Activated CD8-positive, alpha-beta T cell treated with anti-CD3 and anti-CD28 coated beads for 36 hours (primary cell): ENCODE data around the gene CEP57L1. TPM values are rescaled to one million over a fixed set of nuclear protein-coding genes. Genes with fewer than 3 reads are reported as not detected.
A peak's percentile ranks its signal among the peaks of the same experiment; 100 is the strongest.

Experiments used
- ATAC-seq: fragments of 200-7000 bp; cut with Tn5 transposase; one replicate; pipeline ENCODE4 v1.10.0; 2021; ENCODE audit warnings: mild to moderate bottlenecking, moderate library complexity
- CTCF ChIA-PET: fragments of 350-600 bp; sonication (Branson Sonifier 250); formaldehyde crosslinking; loops from one replicate; lab custom pipeline; 2021; ENCODE audit warnings: antibody characterized with exemption; lab: Charles Lee
- POLR2A ChIA-PET: fragments of 350-600 bp; sonication (Branson Sonifier 250); formaldehyde crosslinking; loops from one replicate; lab custom pipeline; 2021; ENCODE audit warnings: antibody characterized with exemption; lab: Charles Lee
- DNase-seq: peaks from one replicate; pipeline ENCODE4 v3.0.0-alpha.2; 2020
- H3K27ac Mint-ChIP-seq: one replicate; pipeline ENCODE4 v1.8.0; 2021; ENCODE audit warnings: mild to moderate bottlenecking, mixed read lengths
- H3K27me3 Mint-ChIP-seq: one replicate; pipeline ENCODE4 v1.8.0; 2021; ENCODE audit warnings: mixed read lengths
- H3K36me3 Mint-ChIP-seq: one replicate; pipeline ENCODE4 v1.8.0; 2021; ENCODE audit warnings: low read depth, mixed read lengths
- H3K4me1 Mint-ChIP-seq: one replicate; pipeline ENCODE4 v1.8.0; 2021; ENCODE audit warnings: low read depth, mixed read lengths
- H3K4me3 Mint-ChIP-seq: one replicate; pipeline ENCODE4 v1.8.0; 2021; ENCODE audit warnings: mild to moderate bottlenecking, moderate library complexity, mixed read lengths
- H3K9me3 Mint-ChIP-seq: one replicate; pipeline ENCODE4 v1.8.0; 2021; ENCODE audit warnings: mixed read lengths
- CTCF ChIP-seq: fragments of 200-600 bp; IDR thresholded peaks from one replicate; pipeline ENCODE4 v1.8.0; 2022; ENCODE audit warnings: antibody characterized with exemption, mild to moderate bottlenecking
- intact Hi-C: fragments of 100-400 bp; cut with micrococcal nuclease; formaldehyde crosslinking; loops from one replicate; pipeline ENCODE4 v1.10.0; 2022
- total RNA-seq, 2 experiments: library from RNA; stranded (reverse); gene quantifications; one replicate each; pipeline ENCODE4 v1.2.3, GENCODE V29; 2021

CEP57L1 gene
- total RNA-seq, 2 experiments from 2014 or later, result 25.0 to 25.8 TPM

- peak overlapping the region; percentile 89 for H3K4me3 Mint-ChIP-seq
- peaks cover 40% of the 10 kb centered on the region for H3K4me1 Mint-ChIP-seq
- DNase-seq, result no peak
- no peaks in the 10 kb centered on the region for H3K27me3 Mint-ChIP-seq
- intact Hi-C loops, result no loop called here
- ATAC-seq, result no peak
- no peak for TF ChIP-seq CTCF
- no peaks in the 10 kb centered on the region for H3K9me3 Mint-ChIP-seq
- POLR2A ChIA-PET, result no interaction called here
- no peak overlapping the region for H3K27ac Mint-ChIP-seq
- CTCF ChIA-PET, result no interaction called here
- H3K36me3 Mint-ChIP-seq, result no peaks in the 10 kb centered on the region
Measured at GRCh38 chr6:109092074-109092473, 3.2 kb upstream of the CEP57L1 start.

- TF ChIP-seq CTCF, result no peak
- Mint-ChIP-seq H3K4me1 (peaks cover 46% of the 10 kb centered on the region), H3K27ac (peak overlapping the region; percentile 73), H3K4me3 (peak overlapping the region; percentile 89), H3K36me3 (peaks cover 2% of the 10 kb centered on the region), H3K9me3 (no peaks in the 10 kb centered on the region), H3K27me3 (no peaks in the 10 kb centered on the region)
- intact Hi-C loops, result no loop called here
- ATAC-seq, result no peak
- POLR2A ChIA-PET, result interaction anchor here (0.7 to 1.8 kb wide), 4 partner anchors 10 to 289 kb away, joined by 3 to 8 read pairs (median 4); partner anchors contain the start of gene CD164
- no peak for DNase-seq
- CTCF ChIA-PET, result interaction anchor here (0.6 to 2.8 kb wide), 12 partner anchors 9 to 552 kb away, joined by 3 to 18 read pairs (median 3); no protein-coding TSS in a partner anchor
Measured at GRCh38 chr6:109093732-109094415, 1.4 kb upstream of the CEP57L1 start.

GRCh38 chr6:109094416-109095035 lies 781 bp upstream of the CEP57L1 start, which contains the start of gene SESN1:
TSS of gene SESN1 (minus strand) at chr6:109094846. CDS start at chr6:109094073, 773 bp downstream.
- intact Hi-C loops, result loop anchor here (1.0 kb wide), 1 partner anchor 287 kb away; no protein-coding TSS in a partner anchor
- Mint-ChIP-seq H3K27ac (peak within 1 kb of the TSS; percentile 99), H3K27me3 (no peaks in the 10 kb centered on the region), H3K36me3 (peaks cover 5% of the 10 kb centered on the region), H3K4me3 (peak within 1 kb of the TSS; percentile 89), H3K4me1 (peaks cover 42% of the 10 kb centered on the region), H3K9me3 (no peaks in the 10 kb centered on the region)
- ChIA-PET POLR2A (interaction anchor here (0.7 to 1.8 kb wide), 8 partner anchors 10 to 347 kb away, joined by 3 to 8 read pairs (median 3); partner anchors contain the start of gene CD164), CTCF (interaction anchor here (0.6 to 2.8 kb wide), 10 partner anchors 10 to 328 kb away, joined by 3 to 18 read pairs (median 3); no protein-coding TSS in a partner anchor)
- ATAC-seq, result peak; percentile 81
- no peak for TF ChIP-seq CTCF
- DNase-seq, result peak; percentile 94

- intact Hi-C loops, result loop anchor here (1.0 kb wide), 1 partner anchor 286 kb away; no protein-coding TSS in a partner anchor
- peaks cover 10% of the 10 kb centered on the region for H3K36me3 Mint-ChIP-seq
- ChIA-PET POLR2A (interaction anchor here (1.3 to 1.5 kb wide), 2 partner anchors 278 to 345 kb away, joined by 3 read pairs; no protein-coding TSS in a partner anchor), CTCF (no interaction called here)
- H3K4me1 Mint-ChIP-seq, result peaks cover 36% of the 10 kb centered on the region
- no peaks in the 10 kb centered on the region for H3K9me3 Mint-ChIP-seq
- no peaks in the 10 kb centered on the region for H3K27me3 Mint-ChIP-seq
- H3K4me3 Mint-ChIP-seq, result peak overlapping the region; percentile 89
- DNase-seq, result no peak
- ATAC-seq, result no peak
- TF ChIP-seq CTCF, result no peak
- peak overlapping the region; percentile 99 for H3K27ac Mint-ChIP-seq
Measured at GRCh38 chr6:109095835-109096084, 453 bp downstream of the CEP57L1 start.
